A673 (cell line): ENCODE data around the gene CDH23.

ENCODE experiments used
- CTCF ChIP-seq: fragments of 300-800, 200-600 bp; sonication (generic); conservative IDR thresholded peaks from 2 replicates; pipeline ENCODE4 v1.5.1; 2017; ENCODE audit warnings: low read depth, mild to moderate bottlenecking, antibody characterized with exemption, low read length, moderate library complexity, mixed read lengths
- EZH2 ChIP-seq: fragments of 200-600 bp; sonication (generic); IDR thresholded peaks from 2 replicates; pipeline ENCODE4 v1.6.1; 2017; ENCODE audit warnings: borderline replicate concordance, low read depth, mild to moderate bottlenecking, mixed read lengths, antibody characterized with exemption, low read length; ENCODE audit not compliant: poor library complexity, severe bottlenecking

GRCh38 chr10:71849461-71849908, 452.8 kb downstream of the CDH23 start:
- TF ChIP-seq CTCF (no peak), EZH2 (no peak)
